DND-41 (cell line): ENCODE measurements around the gene CRTAP.

Source experiments
- ATAC-seq: fragments of 200-7000 bp; cut with Tn5 transposase; 3 replicates; pipeline ENCODE4 v1.9.1; 2021; ENCODE audit warnings: low read depth; ENCODE audit not compliant: insufficient read depth
- DNase-seq: peaks from one replicate; pipeline ENCODE4 v3.0.0-alpha.2; 2020
- H2AFZ ChIP-seq: 2 replicates; pipeline ENCODE4 v1.6.0; 2012; ENCODE audit warnings: low read depth, low read length
- H3K27ac ChIP-seq: 2 replicates; pipeline ENCODE4 v1.5.1; 2012; ENCODE audit warnings: low read length, inconsistent platforms
- H3K27me3 ChIP-seq: fragments of 200-600 bp; sonication (generic); 2 replicates; pipeline ENCODE4 v1.6.0; 2012; ENCODE audit warnings: low read length, mild to moderate bottlenecking, inconsistent platforms; ENCODE audit not compliant: insufficient read depth, poor library complexity
- H3K36me3 ChIP-seq: 2 replicates; pipeline ENCODE4 v1.5.1; 2012; ENCODE audit warnings: low read length, inconsistent platforms; ENCODE audit not compliant: insufficient read depth
- H3K4me1 ChIP-seq: 2 replicates; pipeline ENCODE4 v1.5.1; 2012; ENCODE audit warnings: mild to moderate bottlenecking, low read length; ENCODE audit not compliant: insufficient read depth
- H3K4me2 ChIP-seq: 2 replicates; pipeline ENCODE4 v1.6.0; 2012; ENCODE audit warnings: mild to moderate bottlenecking, moderate library complexity, low read length, inconsistent platforms; ENCODE audit not compliant: insufficient read depth
- H3K4me3 ChIP-seq, 2 experiments: fragments of 200-600 bp in 1 of 2; shearing (Covaris generic) in 1 of 2; 2 replicates each; pipeline ENCODE4 v1.5.1; 2012 to 2016; ENCODE audit warnings: inconsistent platforms in 2 of 2, low read length in 2 of 2, mild to moderate bottlenecking in 2 of 2, low read depth in 1 of 2, moderate library complexity in 1 of 2
- H3K79me2 ChIP-seq: 2 replicates; pipeline ENCODE4 v1.6.0; 2012; ENCODE audit warnings: low read length, inconsistent platforms; ENCODE audit not compliant: insufficient read depth
- H3K9ac ChIP-seq: 2 replicates; pipeline ENCODE4 v1.6.0; 2012; ENCODE audit warnings: low read depth, mild to moderate bottlenecking, inconsistent platforms, low read length, moderate library complexity
- H3K9me3 ChIP-seq: 2 replicates; pipeline ENCODE4 v1.5.1; 2012; ENCODE audit warnings: low read length, moderate library complexity, mild to moderate bottlenecking, inconsistent platforms; ENCODE audit not compliant: insufficient read depth, severe bottlenecking
- H4K20me1 ChIP-seq: 2 replicates; pipeline ENCODE4 v1.6.0; 2012; ENCODE audit warnings: low read length; ENCODE audit not compliant: insufficient read depth
- EZH2 ChIP-seq: IDR thresholded peaks from 3 replicates; pipeline ENCODE4 v1.6.1; 2012; ENCODE audit warnings: borderline replicate concordance, low read depth, mild to moderate bottlenecking, moderate library complexity, low read length, inconsistent platforms; ENCODE audit not compliant: severe bottlenecking
- TF ChIP-seq, protein P1 (sequence below): IDR thresholded peaks from 2 replicates; pipeline ENCODE4 v1.5.1; 2012; ENCODE audit warnings: borderline replicate concordance, low read length, moderate library complexity, mild to moderate bottlenecking; ENCODE audit not compliant: poor library complexity, severe bottlenecking; ENCODE audit errors: extremely low read depth

Gene CRTAP

DNA sequence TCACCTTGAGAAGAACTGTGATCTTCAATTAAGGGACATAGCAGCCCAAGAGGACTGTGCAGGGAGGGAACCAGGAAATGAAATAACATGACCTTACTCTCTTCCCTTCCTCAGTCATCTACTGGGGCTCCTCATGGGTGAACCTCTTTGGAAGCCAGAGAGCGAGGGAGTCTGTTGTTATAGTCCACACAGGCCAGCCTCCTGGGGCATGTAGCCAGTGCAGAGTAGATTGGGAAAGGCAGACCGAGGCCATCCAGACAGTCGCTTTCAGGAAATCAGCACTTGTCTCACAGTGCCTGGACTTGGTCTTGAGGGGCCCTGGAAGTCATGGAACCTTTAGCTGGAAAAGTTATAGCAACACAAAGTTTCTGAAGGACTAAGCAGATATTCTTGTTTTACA lies 6.1 kb downstream of the CRTAP start:
- Histone ChIP-seq H3K4me2 (no peak overlapping the region), H3K27me3 (no peaks in the 10 kb centered on the region), H2AFZ (no peak overlapping the region), H3K4me3 (no peak overlapping the region), H3K27ac (no peak overlapping the region), H3K9me3 (no peaks in the 10 kb centered on the region), H3K79me2 (peaks cover 52% of the 10 kb centered on the region), H3K36me3 (peaks cover 64% of the 10 kb centered on the region), H4K20me1 (peaks cover 31% of the 10 kb centered on the region; the same call in 1 of the 2 replicates), H3K4me1 (peaks cover 32% of the 10 kb centered on the region), H3K9ac (no peak overlapping the region)
- DNase-seq (no peak), ATAC-seq (no peak)
- TF ChIP-seq EZH2 = no peak
- TF ChIP-seq, protein P1, sequence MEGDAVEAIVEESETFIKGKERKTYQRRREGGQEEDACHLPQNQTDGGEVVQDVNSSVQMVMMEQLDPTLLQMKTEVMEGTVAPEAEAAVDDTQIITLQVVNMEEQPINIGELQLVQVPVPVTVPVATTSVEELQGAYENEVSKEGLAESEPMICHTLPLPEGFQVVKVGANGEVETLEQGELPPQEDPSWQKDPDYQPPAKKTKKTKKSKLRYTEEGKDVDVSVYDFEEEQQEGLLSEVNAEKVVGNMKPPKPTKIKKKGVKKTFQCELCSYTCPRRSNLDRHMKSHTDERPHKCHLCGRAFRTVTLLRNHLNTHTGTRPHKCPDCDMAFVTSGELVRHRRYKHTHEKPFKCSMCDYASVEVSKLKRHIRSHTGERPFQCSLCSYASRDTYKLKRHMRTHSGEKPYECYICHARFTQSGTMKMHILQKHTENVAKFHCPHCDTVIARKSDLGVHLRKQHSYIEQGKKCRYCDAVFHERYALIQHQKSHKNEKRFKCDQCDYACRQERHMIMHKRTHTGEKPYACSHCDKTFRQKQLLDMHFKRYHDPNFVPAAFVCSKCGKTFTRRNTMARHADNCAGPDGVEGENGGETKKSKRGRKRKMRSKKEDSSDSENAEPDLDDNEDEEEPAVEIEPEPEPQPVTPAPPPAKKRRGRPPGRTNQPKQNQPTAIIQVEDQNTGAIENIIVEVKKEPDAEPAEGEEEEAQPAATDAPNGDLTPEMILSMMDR = no peak

DNA sequence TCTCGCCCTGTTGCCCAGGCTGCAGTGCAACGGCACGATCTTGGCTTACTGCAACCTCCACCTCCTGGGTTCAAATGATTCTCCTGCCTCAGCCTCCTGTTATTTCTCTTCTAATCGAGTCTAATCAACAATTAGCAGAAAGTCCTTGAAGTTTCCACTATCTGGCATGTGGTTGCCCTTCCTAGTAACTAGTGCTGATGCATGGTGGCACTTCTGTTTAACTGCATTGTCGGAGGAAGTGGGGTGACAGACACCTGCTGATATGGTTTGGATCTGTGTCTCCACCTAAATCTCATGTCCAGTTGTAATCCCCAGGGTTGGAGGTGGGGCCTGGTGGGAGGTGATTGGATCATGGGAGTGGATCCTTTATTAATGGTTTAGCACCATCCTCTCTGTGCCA lies 9.2 kb downstream of the CRTAP start:
- Histone ChIP-seq H3K36me3 (peaks cover 82% of the 10 kb centered on the region), H3K4me3 (no peak overlapping the region), H3K4me2 (no peak overlapping the region), H3K9ac (no peak overlapping the region), H3K27me3 (no peaks in the 10 kb centered on the region), H3K9me3 (no peaks in the 10 kb centered on the region), H3K79me2 (peaks cover 21% of the 10 kb centered on the region), H3K4me1 (0 out of 2 replicates have a peak, but pooled peaks cover 7% of the 10 kb centered on the region), H3K27ac (no peak overlapping the region), H2AFZ (no peak overlapping the region), H4K20me1 (peaks cover 16% of the 10 kb centered on the region; the same call in 1 of the 2 replicates)
- ATAC-seq (no peak), DNase-seq (no peak)
- no peak for TF ChIP-seq EZH2
- TF ChIP-seq, protein P1 = no peak

DNA sequence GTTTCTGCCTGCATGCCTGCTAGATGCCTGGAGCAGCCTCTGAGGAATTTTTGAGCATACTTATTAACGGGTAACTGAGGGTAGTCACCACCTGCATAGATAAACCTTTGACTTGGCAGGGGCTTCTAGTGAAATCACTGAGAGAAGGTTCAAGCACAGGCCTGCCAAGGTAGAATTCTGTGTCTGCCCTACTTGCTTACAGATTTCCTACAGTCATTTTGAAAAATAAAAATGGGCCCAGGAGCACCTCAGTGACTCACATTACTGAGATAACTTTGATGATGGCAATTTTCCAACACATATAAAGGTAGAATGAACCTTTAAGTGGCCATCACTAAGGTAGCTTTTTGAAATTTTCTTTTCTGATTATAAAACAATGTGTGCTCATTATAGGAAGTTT lies 10.8 kb downstream of the CRTAP start:
- Histone ChIP-seq H4K20me1 (peaks cover 4% of the 10 kb centered on the region; the same call in 1 of the 2 replicates), H3K4me3 (no peak overlapping the region), H3K4me2 (no peak overlapping the region), H3K27ac (no peak overlapping the region), H3K4me1 (no peaks in the 10 kb centered on the region), H3K27me3 (no peaks in the 10 kb centered on the region), H3K79me2 (peaks cover 4% of the 10 kb centered on the region; the same call in 1 of the 2 replicates), H3K36me3 (peaks cover 82% of the 10 kb centered on the region), H3K9ac (no peak overlapping the region), H3K9me3 (no peaks in the 10 kb centered on the region), H2AFZ (no peak overlapping the region)
- DNase-seq = no peak
- no peak for TF ChIP-seq EZH2
- TF ChIP-seq, protein P1 = no peak
- no peak for ATAC-seq

DNA sequence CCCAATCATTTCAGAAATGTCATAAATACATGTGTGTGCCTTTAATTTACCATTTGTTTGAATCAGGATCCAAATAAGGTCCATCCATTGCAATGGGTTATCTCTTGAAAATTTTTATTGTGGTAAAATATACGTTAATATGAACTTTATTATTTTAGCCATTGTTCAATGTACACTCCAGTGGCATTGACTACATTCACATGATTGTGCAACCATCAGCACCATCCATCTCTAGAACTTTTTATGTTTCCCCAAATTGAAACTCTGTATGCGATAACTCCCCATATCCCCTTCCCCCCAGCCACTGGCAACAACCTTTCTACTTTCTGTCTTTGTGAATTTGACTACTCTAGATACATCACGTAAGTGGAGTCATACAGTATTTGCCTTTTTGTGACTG lies 12.0 kb downstream of the CRTAP start:
- ATAC-seq = no peak
- H3K36me3 ChIP-seq = peaks cover 80% of the 10 kb centered on the region
- H3K27ac ChIP-seq = no peak overlapping the region
- H3K4me1 ChIP-seq = no peaks in the 10 kb centered on the region
- H4K20me1 ChIP-seq = no peaks in the 10 kb centered on the region; the same call in 1 of the 2 replicates
- H3K4me2 ChIP-seq = no peak overlapping the region
- H3K27me3 ChIP-seq = no peaks in the 10 kb centered on the region
- no peak overlapping the region for H3K4me3 ChIP-seq
- H2AFZ ChIP-seq = no peak overlapping the region
- H3K9me3 ChIP-seq = no peaks in the 10 kb centered on the region
- no peak overlapping the region for H3K9ac ChIP-seq
- no peaks in the 10 kb centered on the region for H3K79me2 ChIP-seq
- DNase-seq = no peak
- no peak for TF ChIP-seq EZH2
- TF ChIP-seq, protein P1 = no peak
